Measurements from ENCODE around the gene CDH13.

Gene CDH13

DNA sequence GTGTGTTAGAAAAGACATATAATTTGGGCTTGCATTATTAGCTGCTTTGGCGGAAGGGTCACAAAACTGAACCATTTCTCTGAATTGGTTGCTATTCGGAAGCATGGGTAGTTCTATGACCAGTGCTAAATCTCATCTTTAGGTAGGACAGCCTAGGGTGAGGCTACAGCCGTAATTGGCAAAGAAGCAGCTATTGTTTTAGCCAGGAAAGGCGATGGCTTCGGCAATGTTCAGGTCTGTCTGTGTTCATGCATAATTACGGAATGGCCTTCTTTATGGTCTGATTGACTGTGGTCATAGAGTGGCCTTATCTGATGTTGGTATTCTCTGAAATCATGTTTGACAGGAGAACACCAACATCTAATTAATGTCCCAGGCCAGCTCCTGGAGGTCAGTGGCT is 812.6 kb downstream of the CDH13 start:
- DNase-seq (ENCODE audit: low spot score), result no peak

DNA sequence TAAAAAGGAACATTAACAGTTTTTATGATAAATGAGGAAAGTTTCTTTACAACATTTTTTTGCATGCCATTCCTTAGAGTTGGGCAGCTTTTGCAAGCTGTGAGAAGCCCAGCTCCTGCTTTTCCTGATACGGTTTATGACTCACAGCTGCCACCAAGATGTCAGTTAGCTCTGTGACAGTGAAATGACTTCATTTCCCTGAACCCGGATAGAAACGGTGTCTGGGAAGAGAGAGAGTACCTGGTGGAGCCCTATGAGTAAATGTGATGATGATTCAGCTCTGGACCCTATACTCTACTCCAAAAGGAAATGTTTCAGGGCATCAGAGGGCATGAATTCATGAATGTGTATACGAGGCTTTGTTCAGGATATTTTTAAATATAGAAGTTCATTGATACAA is 814.7 kb downstream of the CDH13 start:
- DNase-seq (ENCODE audit: low spot score), result no peak

- DNase-seq (ENCODE audit: low spot score), result no peak
These were observed 817.2 kb downstream of the CDH13 start for GRCh38 chr16:83443972-83444371.

DNA sequence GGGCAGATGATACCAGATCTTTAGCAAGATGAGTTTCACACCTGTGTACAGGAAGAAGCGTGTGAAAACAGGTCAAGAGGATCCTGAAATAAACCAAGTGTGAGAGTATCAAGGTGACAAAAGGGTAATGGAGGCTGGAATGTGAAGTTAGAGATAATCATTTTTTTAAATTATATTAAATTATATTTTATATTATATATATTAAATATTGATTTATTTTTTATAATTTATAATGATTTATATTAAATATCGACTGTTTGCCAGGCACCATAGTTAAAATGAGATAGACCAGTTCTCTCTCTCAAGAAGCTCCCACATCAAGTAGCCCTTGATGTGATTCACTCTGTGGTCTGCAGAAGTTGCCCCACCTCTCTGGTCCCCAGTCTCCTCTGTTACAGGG is 820.8 kb downstream of the CDH13 start:
- DNase-seq (ENCODE audit: low spot score), result no peak

DNA sequence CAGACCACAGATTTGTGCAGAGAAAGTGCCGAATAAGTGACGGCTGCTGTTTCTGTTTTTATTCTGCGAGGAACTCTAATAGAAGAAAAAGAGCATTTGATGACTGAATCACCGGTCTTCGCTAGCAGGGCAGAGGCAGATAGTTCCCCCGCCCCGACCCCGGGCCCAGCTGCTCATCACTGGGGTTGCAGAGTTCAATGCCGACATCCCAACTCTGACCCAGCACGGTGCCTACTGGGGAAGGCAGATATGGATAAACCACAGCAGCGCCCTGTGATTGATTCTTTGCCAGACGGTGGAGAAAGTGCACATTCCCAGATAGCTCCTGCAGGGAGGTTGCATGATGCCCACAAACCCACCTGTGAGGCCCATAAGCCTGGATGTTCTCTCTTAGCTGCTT is 823.1 kb downstream of the CDH13 start:
- DNase-seq (ENCODE audit: low spot score), result no peak

DNA sequence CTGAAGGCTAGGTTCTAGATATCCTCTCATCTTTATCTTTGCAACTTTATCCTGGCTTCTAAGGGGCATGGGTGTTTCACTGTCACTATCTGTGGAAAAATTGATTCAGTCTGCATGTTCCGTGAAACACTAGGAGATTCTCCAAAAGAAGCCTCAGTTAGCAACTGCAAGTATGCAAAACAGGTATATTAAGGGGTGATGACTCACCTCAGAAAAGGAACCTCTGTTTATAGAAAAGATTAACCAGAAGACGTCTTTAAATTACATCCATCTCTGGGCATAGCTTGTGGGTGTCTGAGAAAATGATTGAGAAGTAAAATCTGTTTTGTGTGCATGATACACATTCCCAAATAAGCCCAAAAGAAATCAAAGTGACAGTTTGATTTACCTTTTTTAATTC is 827.2 kb downstream of the CDH13 start:
- no peak for DNase-seq (ENCODE audit: low spot score)

GRCh38 chr16:83455716-83456115 is 828.9 kb downstream of the CDH13 start:
- DNase-seq (ENCODE audit: low spot score), result no peak

GRCh38 chr16:83456934-83457333 is 830.2 kb downstream of the CDH13 start:
- no peak for DNase-seq (ENCODE audit: low spot score)

DNA sequence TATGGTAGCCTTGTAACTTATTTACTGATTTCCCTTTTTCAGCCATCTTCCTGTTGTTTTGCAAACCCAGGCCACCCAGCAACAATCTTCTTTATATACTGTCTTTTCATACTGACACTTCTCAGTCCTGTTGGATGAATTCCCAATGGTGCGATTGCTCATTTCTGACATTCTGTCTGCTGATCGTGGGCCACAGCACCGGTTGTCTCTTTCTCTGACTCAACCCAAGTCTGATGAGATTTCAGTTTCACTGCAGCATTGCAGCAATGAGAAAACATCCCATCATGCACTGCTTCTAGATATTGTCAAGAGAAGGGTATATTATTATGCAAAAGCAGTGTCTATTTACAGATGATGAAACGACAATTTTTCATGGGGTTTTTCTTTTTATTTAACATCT is 831.8 kb downstream of the CDH13 start:
- no peak for DNase-seq (ENCODE audit: low spot score)

DNA sequence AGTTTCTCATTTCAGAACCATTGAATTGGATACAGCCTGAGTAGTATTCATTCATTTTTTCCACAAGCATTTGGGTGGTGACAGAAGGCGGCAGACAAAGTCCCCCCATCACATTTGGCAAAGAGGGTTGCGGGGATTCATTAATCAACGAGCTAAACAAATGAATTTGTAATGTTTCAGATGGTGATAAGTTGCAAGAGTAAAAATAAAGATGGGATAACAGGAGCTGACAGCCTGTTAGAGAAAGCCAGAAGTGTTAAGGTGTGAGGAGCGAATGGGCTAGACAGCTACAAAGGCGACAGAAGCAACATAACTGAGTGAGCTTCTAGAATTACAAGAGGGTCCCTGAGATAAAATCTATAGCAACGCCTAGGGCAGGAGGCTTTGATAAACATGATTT is 838.2 kb downstream of the CDH13 start:
- DNase-seq (ENCODE audit: low spot score), result no peak

- DNase-seq (ENCODE audit: low spot score), result no peak
These were observed 843.6 kb downstream of the CDH13 start for GRCh38 chr16:83470416-83470815.

- DNase-seq (ENCODE audit: low spot score), result no peak
These were observed 846.2 kb downstream of the CDH13 start for GRCh38 chr16:83472776-83473501.

DNA sequence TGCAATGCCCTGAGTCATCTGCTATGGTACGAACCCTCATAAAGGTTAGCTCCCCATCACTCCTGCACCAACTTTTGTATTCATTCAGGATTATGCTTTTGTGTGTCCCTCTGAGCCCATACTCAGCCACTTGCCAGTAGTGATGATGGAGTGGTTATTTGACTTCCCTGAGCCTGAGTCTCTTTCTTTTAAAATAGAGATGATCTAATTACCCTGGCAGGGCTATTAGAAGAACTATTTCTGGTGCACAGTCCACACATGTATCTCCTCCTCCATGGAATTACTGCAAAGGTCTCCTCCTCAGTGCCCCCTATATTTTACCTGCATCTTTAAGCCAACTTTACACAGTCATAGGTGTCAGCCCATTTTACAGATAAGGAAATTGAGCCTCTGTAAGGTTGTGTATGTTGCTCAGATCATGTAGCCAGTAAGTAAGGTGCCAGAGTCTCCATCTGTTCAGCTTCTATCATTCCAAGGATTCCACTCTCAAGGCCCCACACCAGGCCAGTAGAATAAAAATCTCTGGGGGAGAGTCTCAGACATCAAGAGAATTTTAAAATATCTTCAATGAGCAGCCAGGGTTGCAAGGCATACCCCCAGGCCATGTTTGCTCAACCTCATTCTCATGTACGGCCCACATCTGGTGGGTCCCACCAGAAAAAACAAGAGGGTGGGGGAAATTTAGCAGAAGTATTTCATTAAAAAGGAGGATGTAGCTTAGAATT is 847.3 kb downstream of the CDH13 start:
- no peak for DNase-seq (ENCODE audit: low spot score)

DNA sequence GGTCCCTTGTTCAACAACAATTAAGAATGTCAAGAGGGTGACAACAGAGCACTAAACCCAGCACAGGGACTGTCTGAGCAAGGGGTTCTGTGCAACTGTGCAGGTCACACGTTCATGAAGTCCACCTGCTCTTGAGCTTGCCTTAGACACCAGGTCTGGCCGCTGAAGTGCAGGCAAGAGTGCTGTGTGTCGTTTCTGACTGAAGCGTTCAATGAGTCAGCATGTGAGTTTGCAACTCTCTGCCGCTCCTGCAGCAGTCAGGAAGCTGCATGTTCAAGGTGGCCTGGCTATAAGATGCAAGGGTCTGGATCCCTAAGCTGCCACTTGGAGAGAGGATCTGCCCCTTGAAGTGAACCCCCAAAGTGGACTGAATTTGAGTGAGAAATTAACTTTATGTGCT is 848.3 kb downstream of the CDH13 start:
- DNase-seq (ENCODE audit: low spot score), result no peak

GRCh38 chr16:83481589-83481988 is 854.8 kb downstream of the CDH13 start:
- no peak for DNase-seq (ENCODE audit: low spot score)

GRCh38 chr16:83482545-83483162 is 855.9 kb downstream of the CDH13 start:
- DNase-seq (ENCODE audit: low spot score), result no peak

- no peak for DNase-seq (ENCODE audit: low spot score)
These were observed 863.3 kb downstream of the CDH13 start for GRCh38 chr16:83490073-83490472.

GRCh38 chr16:83494459-83494858 is 867.7 kb downstream of the CDH13 start:
- no peak for DNase-seq (ENCODE audit: low spot score)

DNA sequence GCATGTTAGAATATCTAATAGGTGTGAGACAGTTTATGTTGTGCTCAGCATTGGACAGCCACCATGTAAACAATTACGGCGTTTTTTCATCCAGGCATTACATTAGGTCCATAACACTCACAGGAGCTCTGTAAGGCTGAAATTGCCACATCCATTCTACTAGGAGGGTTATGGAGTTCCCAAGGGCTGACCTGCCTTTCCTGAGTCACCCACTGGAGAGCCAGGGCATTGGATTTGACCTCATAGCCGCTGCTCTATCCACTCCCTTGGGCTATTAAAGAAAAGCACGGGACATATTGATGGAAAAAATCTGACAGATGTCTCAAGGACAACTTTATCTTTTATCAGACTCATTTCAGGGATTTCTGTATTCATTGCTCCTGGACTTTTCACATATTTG is 874.7 kb downstream of the CDH13 start:
- DNase-seq (ENCODE audit: low spot score), result no peak

- DNase-seq (ENCODE audit: low spot score), result no peak
These were observed 881.5 kb downstream of the CDH13 start for GRCh38 chr16:83508295-83508694.

DNA sequence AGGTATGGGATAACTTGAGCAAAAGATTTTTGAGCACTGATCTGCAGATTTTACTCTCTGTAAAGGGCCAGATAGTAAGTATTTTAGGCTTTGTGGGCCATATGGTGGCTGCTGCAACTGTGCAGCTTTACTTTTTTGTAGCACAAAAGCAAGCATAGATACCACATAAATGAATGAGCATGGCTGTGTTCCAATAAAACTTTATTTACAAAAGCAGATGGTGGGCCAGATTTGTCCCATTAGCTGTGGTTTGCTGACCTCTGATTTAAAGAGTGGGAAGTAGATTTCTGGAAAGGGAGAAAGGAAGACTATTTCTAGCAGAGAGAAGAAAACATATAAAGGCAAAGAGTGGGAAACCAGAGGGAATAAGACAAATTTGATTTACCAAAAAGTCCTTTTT is 882.5 kb downstream of the CDH13 start:
- DNase-seq (ENCODE audit: low spot score), result no peak

DNA sequence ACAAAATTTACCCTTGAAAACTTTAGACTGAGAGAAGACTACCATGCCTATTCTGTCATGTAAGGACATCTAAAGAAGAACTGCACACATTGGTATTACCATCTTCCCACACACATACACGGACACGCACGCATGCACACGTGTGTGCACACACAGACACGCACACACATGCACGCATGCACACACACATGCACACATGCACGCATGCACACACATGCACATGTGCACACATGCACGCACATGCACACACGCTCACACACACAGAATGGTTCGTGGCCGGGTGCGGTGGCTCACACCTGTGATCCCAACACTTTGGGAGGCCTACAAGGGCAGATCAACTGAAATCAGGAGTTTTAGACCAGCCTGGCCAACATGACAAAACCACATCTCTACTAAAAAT is 884.1 kb downstream of the CDH13 start:
- no peak for DNase-seq (ENCODE audit: low spot score)

GRCh38 chr16:83513008-83513755 is 886.4 kb downstream of the CDH13 start:
- DNase-seq (ENCODE audit: low spot score), result no peak
